HG02981 (cell line): Measurements from ENCODE around the gene IKBIP.
"Not testable (repeated sequence)": the region's sequence is repeated elsewhere in the genome, so short reads cannot be mapped to it uniquely, and the experiment has no call there.

ENCODE experiments used
- ATAC-seq: cut with Tn5 transposase; IDR thresholded peaks from one replicate; pipeline ENCODE4 v1.9.1; 2021; ENCODE audit warnings: mild to moderate bottlenecking, moderate library complexity; ENCODE audit not compliant: unreplicated experiment

The IKBIP gene, protein sequence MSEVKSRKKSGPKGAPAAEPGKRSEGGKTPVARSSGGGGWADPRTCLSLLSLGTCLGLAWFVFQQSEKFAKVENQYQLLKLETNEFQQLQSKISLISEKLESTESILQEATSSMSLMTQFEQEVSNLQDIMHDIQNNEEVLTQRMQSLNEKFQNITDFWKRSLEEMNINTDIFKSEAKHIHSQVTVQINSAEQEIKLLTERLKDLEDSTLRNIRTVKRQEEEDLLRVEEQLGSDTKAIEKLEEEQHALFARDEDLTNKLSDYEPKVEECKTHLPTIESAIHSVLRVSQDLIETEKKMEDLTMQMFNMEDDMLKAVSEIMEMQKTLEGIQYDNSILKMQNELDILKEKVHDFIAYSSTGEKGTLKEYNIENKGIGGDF

GRCh38 chr12:98644712-98645571 is at the start of gene IKBIP, which contains the start of gene APAF1:
Gene IKBIP (minus strand): TSS chr12:98644788. CDS start chr12:98644701, 87 bp downstream.
Gene APAF1 (plus strand): TSS chr12:98645290. CDS start chr12:98648360, 3,070 bp downstream.
- ATAC-seq = peak; percentile 86

DNA sequence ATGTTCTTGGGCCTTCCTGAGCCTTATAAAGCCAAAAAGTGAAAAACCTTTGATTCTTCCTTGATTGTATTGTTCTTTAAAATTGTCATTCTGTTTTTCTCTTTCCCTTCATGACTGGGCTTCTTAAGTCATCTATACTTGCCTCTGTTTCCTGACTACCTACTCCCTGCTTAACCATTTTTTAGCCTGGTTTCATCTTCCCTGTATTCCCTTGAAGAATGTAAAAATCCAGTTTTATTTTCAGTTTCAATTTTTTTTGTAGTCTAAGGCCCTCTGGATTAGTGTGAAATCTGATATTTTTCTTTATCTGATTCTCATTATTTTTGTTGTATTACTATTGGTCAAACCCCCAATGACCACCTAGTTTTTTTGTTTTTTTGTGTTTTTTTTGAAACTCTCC is 46.8 kb upstream of the IKBIP start:
- no peak for ATAC-seq

DNA sequence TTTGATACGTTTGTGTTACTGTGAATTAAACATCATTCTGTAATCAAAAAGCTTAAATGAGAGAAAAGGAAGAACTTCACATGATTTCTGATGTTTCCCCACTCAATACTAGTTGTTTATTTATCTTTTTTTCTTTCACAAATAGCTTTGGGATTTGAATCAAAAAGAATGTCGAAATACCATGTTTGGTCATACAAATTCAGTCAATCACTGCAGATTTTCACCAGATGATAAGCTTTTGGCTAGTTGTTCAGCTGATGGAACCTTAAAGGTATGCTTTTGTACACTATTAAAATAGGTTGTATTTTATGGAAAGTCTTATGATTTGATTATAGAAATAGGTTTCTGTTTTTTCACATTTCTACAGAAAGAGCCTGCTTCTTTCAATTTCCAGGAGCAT is 42.0 kb upstream of the IKBIP start:
- no peak for ATAC-seq

DNA sequence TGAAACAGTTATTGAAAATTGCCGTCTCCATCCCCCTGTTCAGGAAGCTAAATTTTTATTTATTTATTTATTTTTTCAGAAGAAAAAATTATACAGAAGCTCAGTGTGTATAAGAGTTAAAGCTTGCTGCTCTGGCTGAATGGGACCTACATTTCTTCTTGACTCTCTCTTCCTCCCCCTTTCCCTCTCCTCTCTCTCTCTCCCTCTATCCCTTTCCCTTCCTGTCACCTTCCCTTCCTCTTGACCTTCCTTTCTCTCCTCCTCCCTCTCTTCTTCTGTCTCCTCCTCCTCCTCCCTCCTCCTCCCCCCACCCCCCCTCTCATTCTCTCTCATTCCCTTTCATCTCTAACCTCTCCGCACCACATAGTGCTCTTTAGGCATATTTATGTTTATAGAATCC is 39.6 kb upstream of the IKBIP start:
- ATAC-seq = no peak

DNA sequence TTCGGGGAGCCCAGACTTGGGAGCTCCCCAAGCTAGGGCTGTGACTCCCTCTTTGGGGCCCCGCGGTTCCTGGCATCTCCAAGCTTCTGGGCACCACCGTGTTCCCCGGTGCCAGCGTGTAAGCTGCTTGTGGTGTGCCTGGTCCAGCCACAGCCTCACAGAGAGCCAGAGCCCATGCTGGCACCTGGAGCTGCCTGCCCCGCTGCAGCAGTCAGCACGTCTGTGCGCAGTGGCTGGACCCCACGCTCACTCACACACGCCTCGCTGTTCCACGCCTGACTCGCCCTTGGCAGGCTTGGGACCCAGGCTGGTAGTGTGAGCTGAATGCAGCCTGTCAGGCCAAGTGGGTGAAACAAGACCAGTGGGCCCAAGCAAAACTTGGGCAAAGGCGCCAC is 35.0 kb upstream of the IKBIP start:
- no peak for ATAC-seq

- ATAC-seq = no peak
Observed at GRCh38 chr12:98678946-98679610, 34.5 kb upstream of the IKBIP start.

DNA sequence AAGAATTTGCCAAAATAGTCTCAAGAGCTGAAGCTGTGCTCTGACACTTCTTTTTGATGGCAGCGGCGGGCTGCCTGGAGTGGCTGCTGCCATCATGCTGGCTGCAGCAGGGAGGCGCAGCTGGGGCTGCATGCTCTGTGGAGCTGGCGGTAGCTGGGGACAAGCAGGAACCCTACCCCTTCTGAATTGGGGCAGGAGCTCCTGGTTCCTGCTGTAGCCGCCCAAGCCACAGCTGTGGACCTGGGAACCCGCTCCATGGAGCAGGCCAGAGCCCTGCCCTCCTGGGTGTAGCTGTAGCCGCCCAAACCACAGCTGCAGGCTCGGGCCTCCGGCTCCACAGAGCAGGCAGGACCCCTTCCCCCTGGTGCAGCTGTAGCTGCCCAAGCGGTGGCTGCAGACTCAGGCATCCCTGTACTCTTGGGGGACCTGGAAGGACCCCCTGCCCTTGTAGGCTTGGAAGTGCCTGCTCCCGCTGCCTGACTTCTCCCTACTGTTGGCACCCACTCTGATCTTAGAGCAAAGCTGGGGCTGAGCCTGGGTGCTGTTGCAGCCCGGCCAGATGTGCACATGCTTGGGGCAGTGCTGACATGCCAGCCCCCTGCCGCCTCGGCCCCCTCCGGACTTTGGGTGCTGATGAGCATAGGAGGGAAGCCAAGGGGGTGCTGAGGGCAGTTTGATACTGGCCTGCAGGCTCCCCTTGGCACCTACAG is 33.8 kb upstream of the IKBIP start:
- ATAC-seq = no peak

GRCh38 chr12:98674841-98675240 is 30.3 kb upstream of the IKBIP start:
- ATAC-seq = no peak

DNA sequence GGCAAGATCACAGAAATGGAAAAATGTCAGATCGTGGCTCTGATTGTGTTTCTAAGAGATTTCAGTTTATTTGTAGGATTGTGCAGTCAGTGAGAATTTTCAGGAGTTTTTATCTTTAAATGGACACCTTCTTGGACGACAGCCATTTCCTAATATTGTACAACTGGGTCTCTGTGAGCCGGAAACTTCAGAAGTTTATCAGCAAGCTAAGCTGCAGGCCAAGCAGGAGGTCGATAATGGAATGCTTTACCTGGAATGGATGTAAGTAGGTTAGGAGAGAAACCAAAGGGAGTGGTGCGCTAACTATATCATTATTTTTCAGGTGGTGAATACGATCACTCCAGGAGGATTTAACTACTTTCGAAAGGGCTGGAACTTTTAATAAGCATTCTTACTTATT is 26.9 kb upstream of the IKBIP start:
- ATAC-seq = no peak

GRCh38 chr12:98669751-98670150 is 25.2 kb upstream of the IKBIP start:
- no peak for ATAC-seq

GRCh38 chr12:98660521-98660920 is 15.9 kb upstream of the IKBIP start:
- no peak for ATAC-seq

- ATAC-seq = no peak
Observed at GRCh38 chr12:98656289-98657101, 11.9 kb upstream of the IKBIP start.

- ATAC-seq = no peak
Observed at GRCh38 chr12:98653866-98654493, 9.4 kb upstream of the IKBIP start.

DNA sequence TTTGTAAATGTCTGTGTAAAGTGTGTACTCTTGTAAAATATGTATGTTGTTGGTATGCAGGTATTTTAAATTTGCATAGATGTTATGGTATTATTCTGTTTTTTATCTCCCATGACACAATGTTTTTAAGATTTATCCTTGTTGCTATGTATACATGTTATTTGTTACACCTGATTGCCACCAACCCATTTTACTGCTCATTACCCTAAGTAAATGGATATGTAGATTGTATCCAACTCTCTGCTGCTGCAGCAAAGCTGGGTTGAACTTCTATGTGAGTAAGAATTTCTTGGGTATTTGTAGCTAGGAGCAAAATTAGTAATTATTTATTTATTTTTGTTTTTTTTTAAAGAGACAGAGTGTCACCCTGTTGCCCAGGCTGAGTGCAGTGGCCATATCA is 6.7 kb upstream of the IKBIP start:
- ATAC-seq = no peak

GRCh38 chr12:98646294-98647090 is 1.9 kb upstream of the IKBIP start:
- ATAC-seq = no peak

- no peak for ATAC-seq
Observed at GRCh38 chr12:98645572-98646067, 1.0 kb upstream of the IKBIP start.

GRCh38 chr12:98644433-98644711 is 216 bp downstream of the IKBIP start:
- peak; percentile 6 for ATAC-seq

DNA sequence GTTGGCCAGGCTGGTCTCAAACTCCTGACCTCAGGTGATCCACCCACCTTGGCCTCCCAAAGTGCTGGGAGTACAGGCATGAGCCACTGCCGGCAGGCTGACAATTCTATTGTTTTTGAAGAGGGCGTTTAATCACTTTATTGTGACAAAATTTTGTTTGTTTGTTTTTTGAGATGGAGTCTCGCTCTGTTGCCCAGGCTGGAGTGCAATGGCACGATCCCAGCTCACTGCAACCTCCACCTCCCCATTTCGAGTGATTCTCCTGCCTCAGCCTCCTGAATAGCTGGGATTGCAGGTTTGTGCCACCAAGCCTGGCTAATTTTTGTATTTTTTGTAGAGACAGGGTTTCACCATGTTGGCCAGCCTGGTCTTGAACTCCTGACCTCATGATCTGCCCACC is 1.8 kb downstream of the IKBIP start:
- not testable (repeated sequence) for ATAC-seq

DNA sequence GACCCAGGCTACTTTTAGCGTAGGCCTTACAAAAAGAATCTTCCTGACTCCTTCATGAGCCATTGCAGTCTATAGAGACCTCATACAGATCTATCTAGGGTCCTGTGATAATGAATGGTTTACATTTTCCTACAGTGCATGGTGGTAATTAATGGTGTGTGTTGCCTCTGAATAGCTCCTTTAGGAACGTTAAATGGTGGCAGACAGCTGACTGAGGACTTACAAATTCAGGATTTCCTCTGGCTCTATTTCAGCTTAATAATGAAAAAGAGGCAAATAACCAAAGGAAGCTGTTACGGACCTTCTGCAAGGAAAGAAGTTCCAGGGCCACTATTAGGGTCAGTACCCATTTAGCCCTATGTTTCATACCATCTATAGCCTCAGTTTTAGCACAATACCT is 5.1 kb downstream of the IKBIP start:
- ATAC-seq = no peak
